Tongue (tissue), 2 donors: ENCODE measurements around the gene MRPL42. TPM values are rescaled to one million over a fixed set of nuclear protein-coding genes. Genes with fewer than 3 reads are reported as not detected.
A peak's percentile ranks its signal among the peaks of the same experiment; 100 is the strongest.
"Not testable (repeated sequence)": the region's sequence is repeated elsewhere in the genome, so short reads cannot be mapped to it uniquely, and the experiment has no call there.

Experiments
- DNase-seq: peaks from one replicate; pipeline ENCODE4 v3.0.0-alpha.2; 2015
- total RNA-seq: library from RNA; depleted of rRNA; stranded (reverse); fragments of >200 nt; gene quantifications from one replicate; pipeline ENCODE4 v1.2.3, GENCODE V29; 2014

MRPL42 gene
- 58.8 TPM for total RNA-seq

- peak; percentile 95 for DNase-seq
Observed at GRCh38 chr12:93467351-93468007, at the start of gene MRPL42. Gene MRPL42, plus strand, starts transcription at chr12:93467514. Its CDS starts 1,772 bp downstream, at chr12:93469286.

GRCh38 chr12:93417967-93418480, 49.3 kb upstream of the MRPL42 start:
- DNase-seq: no peak

GRCh38 chr12:93419388-93420034, 47.8 kb upstream of the MRPL42 start:
- peak; percentile 74 for DNase-seq

- no peak for DNase-seq
Observed at GRCh38 chr12:93422050-93422449, 45.3 kb upstream of the MRPL42 start.

GRCh38 chr12:93425736-93426411, 41.4 kb upstream of the MRPL42 start:
- DNase-seq: no peak

- DNase-seq: no peak
Observed at GRCh38 chr12:93426412-93426805, 40.9 kb upstream of the MRPL42 start.

GRCh38 chr12:93427779-93428564, 39.3 kb upstream of the MRPL42 start:
- no peak for DNase-seq

GRCh38 chr12:93429448-93429847, 37.9 kb upstream of the MRPL42 start:
- no peak for DNase-seq

GRCh38 chr12:93429852-93430251, 37.5 kb upstream of the MRPL42 start:
- no peak for DNase-seq

GRCh38 chr12:93430280-93430679, 37.0 kb upstream of the MRPL42 start:
- no peak for DNase-seq

- DNase-seq: not testable (repeated sequence)
Observed at GRCh38 chr12:93432031-93432430, 35.3 kb upstream of the MRPL42 start.

GRCh38 chr12:93434256-93434865, 33.0 kb upstream of the MRPL42 start:
- DNase-seq: no peak

GRCh38 chr12:93438266-93439050, 28.9 kb upstream of the MRPL42 start:
- DNase-seq: no peak

- no peak for DNase-seq
Observed at GRCh38 chr12:93440043-93440835, 27.1 kb upstream of the MRPL42 start.

- DNase-seq: peak; percentile 43
Observed at GRCh38 chr12:93441081-93441616, 26.2 kb upstream of the MRPL42 start.

GRCh38 chr12:93441617-93442410, 25.5 kb upstream of the MRPL42 start, which contains the start of gene UBE2N:
Gene UBE2N, minus strand, starts transcription at chr12:93441947. Its CDS starts 63 bp downstream, at chr12:93441884.
- peak; percentile 98 for DNase-seq

- DNase-seq: no peak
Observed at GRCh38 chr12:93442411-93443340, 24.6 kb upstream of the MRPL42 start.

GRCh38 chr12:93443576-93443975, 23.7 kb upstream of the MRPL42 start:
- DNase-seq: no peak
